GM15510 (cell line): ENCODE measurements around the gene LRFN5.

Experiments used
- POLR2A ChIP-seq: IDR thresholded peaks from 3 replicates; pipeline ENCODE4 v1.6.1; 2011; ENCODE audit warnings: borderline replicate concordance; ENCODE audit not compliant: insufficient read length; ENCODE audit errors: extremely low read depth

The LRFN5 gene

GRCh38 chr14:41825622-41826021, 218.9 kb downstream of the LRFN5 start:
- no peak for TF ChIP-seq POLR2A

- TF ChIP-seq POLR2A: no peak
Observed at GRCh38 chr14:41830714-41831406, 224.2 kb downstream of the LRFN5 start.

GRCh38 chr14:41839661-41840060, 233.0 kb downstream of the LRFN5 start:
- no peak for TF ChIP-seq POLR2A

DNA sequence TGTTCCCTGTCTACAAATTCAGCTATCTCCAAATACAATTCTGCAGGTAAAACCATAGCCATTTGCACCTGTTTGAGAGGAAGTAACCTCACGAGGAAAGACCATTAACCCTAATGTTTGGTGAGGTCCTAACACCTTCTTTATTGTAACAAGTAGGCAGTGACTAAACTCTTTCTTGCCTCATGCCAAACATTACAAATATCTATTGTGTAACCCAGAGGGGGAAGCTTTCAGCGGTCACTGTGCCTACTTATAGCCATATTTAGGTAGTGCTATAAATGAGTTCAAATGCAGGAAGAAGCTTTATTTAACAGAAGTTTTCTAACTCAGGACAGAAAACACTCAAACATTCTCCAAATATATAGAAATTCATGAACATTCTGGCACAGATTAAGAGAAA, 252.7 kb downstream of the LRFN5 start:
- TF ChIP-seq POLR2A: no peak

- TF ChIP-seq POLR2A: no peak
Observed at GRCh38 chr14:41860586-41860985, 253.9 kb downstream of the LRFN5 start.

GRCh38 chr14:41865894-41866293, 259.2 kb downstream of the LRFN5 start:
- TF ChIP-seq POLR2A: no peak

GRCh38 chr14:41868396-41868795, 261.7 kb downstream of the LRFN5 start:
- TF ChIP-seq POLR2A: no peak

- no peak for TF ChIP-seq POLR2A
Observed at GRCh38 chr14:41872931-41873685, 266.4 kb downstream of the LRFN5 start.

DNA sequence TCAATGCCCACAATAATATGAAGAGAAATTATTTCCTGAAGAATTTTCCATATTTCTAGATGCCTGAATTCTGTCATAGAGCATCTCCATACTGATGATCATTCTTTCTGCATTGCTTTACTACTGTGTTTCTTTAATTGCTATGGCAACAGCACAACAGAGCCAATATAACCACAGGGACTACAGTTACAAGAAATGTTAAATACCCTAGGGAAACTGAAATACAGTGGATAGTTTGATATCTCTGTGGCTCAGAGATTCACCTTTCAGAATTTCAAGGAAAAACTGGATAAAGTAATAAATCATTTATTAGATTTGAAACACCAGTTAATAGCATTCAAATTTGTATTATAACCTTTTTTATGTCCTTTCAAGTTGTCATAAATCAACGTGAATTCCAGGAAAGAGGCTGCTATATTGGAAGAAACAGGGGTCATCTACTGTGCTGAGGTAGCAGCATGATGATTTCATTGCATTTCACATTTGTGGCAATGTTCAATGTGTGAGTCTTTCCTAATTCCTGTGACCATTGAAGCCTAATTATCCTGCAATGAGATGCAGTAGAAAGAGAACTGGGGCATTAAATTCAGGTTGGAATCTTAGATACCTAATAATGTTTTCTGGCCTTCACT, 267.1 kb downstream of the LRFN5 start:
- TF ChIP-seq POLR2A: no peak

DNA sequence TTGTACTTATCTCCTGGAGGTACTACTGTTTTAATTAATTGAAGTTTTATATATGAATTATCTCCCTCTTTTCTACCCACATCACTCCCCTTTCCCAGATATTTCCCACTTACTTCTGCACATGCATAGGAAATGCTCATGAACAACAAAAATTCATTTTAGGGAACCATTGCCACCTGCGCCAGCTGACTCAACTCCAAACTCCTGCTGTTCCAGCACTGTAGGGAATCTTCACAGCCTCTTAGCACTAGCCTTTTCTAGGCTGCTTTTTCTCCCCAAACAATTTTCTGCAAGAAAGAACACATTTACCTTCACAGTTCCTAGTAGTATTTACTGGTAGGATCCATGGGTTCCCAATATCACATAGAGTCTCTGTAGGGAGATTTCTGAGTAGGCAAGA, 268.4 kb downstream of the LRFN5 start:
- no peak for TF ChIP-seq POLR2A

- TF ChIP-seq POLR2A: no peak
Observed at GRCh38 chr14:41878321-41878720, 271.6 kb downstream of the LRFN5 start.

- no peak for TF ChIP-seq POLR2A
Observed at GRCh38 chr14:41891624-41892023, 284.9 kb downstream of the LRFN5 start.

GRCh38 chr14:41899416-41899815, 292.7 kb downstream of the LRFN5 start:
- no peak for TF ChIP-seq POLR2A

GRCh38 chr14:41900644-41901043, 294.0 kb downstream of the LRFN5 start:
- TF ChIP-seq POLR2A: no peak

DNA sequence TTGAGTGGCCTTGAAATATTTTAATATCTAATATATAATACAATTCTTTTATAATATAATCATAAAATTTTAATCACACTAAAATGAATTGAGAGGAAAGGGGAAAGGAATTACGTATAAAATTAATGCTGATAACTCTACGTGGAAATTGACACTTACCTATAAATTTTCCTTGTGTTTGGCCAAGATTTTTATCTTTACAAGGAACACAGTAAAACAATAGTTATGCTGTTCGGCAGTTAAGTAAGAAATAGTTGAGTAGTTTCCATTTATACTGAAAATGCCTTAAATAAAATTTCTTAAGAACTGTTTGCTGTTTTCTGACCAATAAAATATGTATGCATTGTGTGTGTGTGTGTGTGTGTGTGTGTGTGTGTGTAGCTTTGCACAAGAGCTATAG, 294.4 kb downstream of the LRFN5 start:
- no peak for TF ChIP-seq POLR2A
